ENCODE measurements around the gene NIPAL4.

The NIPAL4 gene

DNA sequence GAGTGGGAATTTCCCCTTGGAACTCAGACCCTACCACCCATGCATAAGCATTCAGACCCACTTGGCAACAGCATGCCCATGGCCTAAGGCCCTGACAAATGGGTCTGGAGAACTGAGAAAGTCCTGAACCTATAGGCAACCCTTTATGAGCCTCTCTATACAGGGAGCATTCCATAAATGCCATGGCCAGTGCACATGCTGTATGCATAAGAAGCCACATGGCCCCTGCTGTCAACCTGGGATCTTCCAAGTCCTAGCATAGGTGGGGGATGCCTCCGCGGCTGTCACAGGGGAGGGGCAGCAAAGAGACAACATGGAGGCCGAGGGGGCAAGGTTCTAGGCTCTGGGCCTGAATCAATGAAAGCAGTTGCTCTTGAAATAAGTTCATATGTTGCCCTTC lies 8.2 kb upstream of the NIPAL4 start:
- H3K4me1 ChIP-seq, result no peaks in the 10 kb centered on the region
- no peaks in the 10 kb centered on the region for H3K36me3 ChIP-seq
- no peak overlapping the region for H3K4me3 ChIP-seq (ENCODE audit: low read depth, low read length)
- H3K9me3 ChIP-seq, result no peaks in the 10 kb centered on the region
- TF ChIP-seq, protein P1, sequence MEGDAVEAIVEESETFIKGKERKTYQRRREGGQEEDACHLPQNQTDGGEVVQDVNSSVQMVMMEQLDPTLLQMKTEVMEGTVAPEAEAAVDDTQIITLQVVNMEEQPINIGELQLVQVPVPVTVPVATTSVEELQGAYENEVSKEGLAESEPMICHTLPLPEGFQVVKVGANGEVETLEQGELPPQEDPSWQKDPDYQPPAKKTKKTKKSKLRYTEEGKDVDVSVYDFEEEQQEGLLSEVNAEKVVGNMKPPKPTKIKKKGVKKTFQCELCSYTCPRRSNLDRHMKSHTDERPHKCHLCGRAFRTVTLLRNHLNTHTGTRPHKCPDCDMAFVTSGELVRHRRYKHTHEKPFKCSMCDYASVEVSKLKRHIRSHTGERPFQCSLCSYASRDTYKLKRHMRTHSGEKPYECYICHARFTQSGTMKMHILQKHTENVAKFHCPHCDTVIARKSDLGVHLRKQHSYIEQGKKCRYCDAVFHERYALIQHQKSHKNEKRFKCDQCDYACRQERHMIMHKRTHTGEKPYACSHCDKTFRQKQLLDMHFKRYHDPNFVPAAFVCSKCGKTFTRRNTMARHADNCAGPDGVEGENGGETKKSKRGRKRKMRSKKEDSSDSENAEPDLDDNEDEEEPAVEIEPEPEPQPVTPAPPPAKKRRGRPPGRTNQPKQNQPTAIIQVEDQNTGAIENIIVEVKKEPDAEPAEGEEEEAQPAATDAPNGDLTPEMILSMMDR (IDR thresholded peaks at IDR 0.05; ENCODE audit: low read depth, low read length), result no peak
- DNase-seq, result no peak
- no peaks in the 10 kb centered on the region for H3K27me3 ChIP-seq

DNA sequence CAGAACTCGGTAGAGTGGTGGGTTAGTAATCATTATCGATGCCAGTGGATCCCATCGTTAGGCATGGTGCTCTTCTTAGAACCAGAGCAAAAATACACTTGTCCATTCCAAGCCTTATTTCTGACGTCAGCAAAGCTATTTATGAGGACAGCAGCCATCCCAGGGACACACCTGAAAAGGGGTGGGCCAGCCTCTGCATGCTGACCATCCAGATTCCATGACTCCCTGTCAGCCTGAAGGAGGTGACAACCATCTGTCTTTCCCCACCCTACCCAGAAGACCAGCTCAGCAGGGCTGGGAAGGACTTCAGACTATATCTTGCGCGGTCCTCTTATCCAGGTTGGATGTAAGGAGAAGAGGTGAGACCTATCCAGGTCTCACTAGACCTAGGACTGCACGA lies 5.7 kb upstream of the NIPAL4 start:
- TF ChIP-seq, protein P1 (IDR thresholded peaks at IDR 0.05; ENCODE audit: low read depth, low read length), result no peak
- Histone ChIP-seq H3K36me3 (no peaks in the 10 kb centered on the region), H3K4me1 (no peaks in the 10 kb centered on the region), H3K9me3 (no peaks in the 10 kb centered on the region), H3K27me3 (peaks cover 4% of the 10 kb centered on the region; the same call in 1 of the 2 replicates), H3K4me3 (ENCODE audit: low read depth, low read length) (no peak overlapping the region)
- no peak for DNase-seq

DNA sequence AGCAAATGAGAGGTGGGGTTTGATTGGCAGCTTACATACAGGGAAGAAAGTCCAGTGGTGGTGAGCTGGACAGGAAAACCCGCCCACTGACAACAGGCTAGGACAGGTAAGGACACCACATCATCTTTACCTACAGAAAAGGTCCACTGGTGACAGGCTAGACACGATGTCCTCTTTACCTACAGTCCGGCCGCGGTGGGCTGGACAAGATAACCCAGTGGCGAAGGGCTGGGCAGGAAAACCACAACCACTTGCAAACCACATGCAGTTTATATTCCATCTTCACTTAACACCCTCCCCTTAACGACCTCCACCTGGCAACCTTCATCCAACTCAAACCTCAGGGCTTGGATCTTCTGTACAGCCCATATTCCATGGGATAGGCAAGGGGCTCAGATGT lies 5.0 kb upstream of the NIPAL4 start:
- DNase-seq, result no peak
- H3K4me1 ChIP-seq, result no peaks in the 10 kb centered on the region
- TF ChIP-seq, protein P1 (IDR thresholded peaks at IDR 0.05; ENCODE audit: low read depth, low read length), result no peak
- no peaks in the 10 kb centered on the region for H3K9me3 ChIP-seq
- H3K36me3 ChIP-seq, result no peaks in the 10 kb centered on the region
- no peak overlapping the region for H3K4me3 ChIP-seq (ENCODE audit: low read depth, low read length)
- H3K27me3 ChIP-seq, result peaks cover 12% of the 10 kb centered on the region

DNA sequence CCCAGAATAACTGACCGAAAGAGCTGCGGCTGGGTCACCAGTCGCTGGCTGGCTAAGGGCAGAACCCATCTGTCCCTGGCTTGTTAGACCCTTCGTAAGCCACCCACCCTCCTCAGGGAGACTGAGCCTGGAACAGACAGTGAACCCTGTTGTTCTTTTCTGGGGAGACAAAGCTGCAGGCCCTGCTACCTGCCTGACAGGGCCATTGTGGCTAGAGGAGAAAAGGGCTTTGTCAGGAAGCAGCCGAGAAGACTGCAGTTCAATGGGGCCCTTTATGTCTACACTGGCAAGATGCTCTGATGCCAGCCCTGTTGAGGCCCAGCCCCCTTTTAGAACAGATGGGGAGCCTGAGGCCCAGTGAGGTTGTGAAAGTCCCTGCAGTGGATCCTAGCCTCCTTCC lies 3.7 kb upstream of the NIPAL4 start:
- TF ChIP-seq, protein P1 (IDR thresholded peaks at IDR 0.05; ENCODE audit: low read depth, low read length), result no peak
- H3K4me3 ChIP-seq (ENCODE audit: low read depth, low read length), result no peak overlapping the region

DNA sequence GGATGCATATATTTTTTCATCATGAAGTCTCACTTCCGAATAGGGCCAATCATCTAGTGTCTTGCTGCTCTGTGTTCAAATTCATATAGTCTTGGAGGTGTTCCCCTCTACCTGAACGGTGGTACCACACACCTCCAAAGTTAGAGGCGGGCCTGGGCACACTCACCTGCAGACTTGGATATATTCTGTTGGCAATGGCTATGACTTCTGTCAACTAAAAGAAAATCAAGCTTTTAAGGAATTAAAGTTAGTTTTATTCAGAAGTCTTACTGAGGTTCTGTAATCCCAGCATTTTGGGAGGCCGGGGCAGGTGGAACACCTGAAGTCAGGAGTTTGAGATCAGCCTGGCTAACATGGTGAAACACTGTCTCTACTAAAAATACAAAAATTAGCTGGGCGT lies 2.6 kb upstream of the NIPAL4 start:
- Histone ChIP-seq H3K4me3 (ENCODE audit: low read depth, low read length) (no peak overlapping the region), H3K4me1 (no peaks in the 10 kb centered on the region), H3K36me3 (no peaks in the 10 kb centered on the region), H3K9me3 (no peaks in the 10 kb centered on the region), H3K27me3 (peaks cover 27% of the 10 kb centered on the region)
- DNase-seq, result no peak
- TF ChIP-seq, protein P1 (IDR thresholded peaks at IDR 0.05; ENCODE audit: low read depth, low read length), result no peak

More for the DNA sequence above, 3.7 kb upstream of the NIPAL4 start:
- Histone ChIP-seq H3K4me1 (no peaks in the 10 kb centered on the region), H3K27me3 (peaks cover 25% of the 10 kb centered on the region), H3K36me3 (no peaks in the 10 kb centered on the region), H3K9me3 (no peaks in the 10 kb centered on the region)
- DNase-seq, result no peak

DNA sequence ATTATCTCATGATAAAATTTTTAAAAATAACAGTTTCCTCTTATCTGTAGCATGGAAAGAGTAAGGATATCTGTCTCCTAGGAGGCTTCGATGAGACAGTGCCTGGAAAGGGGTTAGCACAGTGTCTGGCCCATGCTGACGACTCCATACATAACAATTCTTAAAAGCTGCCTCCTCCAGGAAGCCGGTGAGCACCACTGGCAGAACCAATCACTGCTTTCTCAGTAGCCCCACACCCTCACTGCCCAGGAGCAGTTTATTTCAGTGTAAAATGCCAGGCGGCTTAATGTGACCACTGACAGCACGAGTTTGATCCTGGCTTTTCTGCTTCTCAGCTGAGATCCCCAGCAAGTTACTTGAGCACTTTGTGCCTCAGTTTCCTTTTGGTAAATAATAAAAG lies 1.2 kb upstream of the NIPAL4 start:
- H3K4me3 ChIP-seq (ENCODE audit: low read depth, low read length), result no peak overlapping the region
- H3K9me3 ChIP-seq, result no peaks in the 10 kb centered on the region
- H3K27me3 ChIP-seq, result peaks cover 27% of the 10 kb centered on the region
- TF ChIP-seq, protein P1 (IDR thresholded peaks at IDR 0.05; ENCODE audit: low read depth, low read length), result no peak
- no peak for DNase-seq
- no peaks in the 10 kb centered on the region for H3K4me1 ChIP-seq
- no peaks in the 10 kb centered on the region for H3K36me3 ChIP-seq
